Fibroblast of the aortic adventitia (primary cell): ENCODE results near the gene NR2E3. TPM values are rescaled to one million over a fixed set of nuclear protein-coding genes. Genes with fewer than 3 reads are reported as not detected.

Experiments used
- small RNA-seq: library from RNA; depleted of rRNA; stranded (forward); fragments of <200 nt; gene quantifications from one replicate; pipeline ENCODE3, GENCODE V24; 2012
- total RNA-seq: library from RNA; depleted of rRNA; stranded (reverse); fragments of >200 nt; gene quantifications from 2 replicates; pipeline ENCODE4 v1.2.3, GENCODE V29; 2012; ENCODE audit warnings: low replicate concordance

Gene NR2E3
- total RNA-seq, 1 donor: 0.63 TPM

Small RNA genes within 50 kb of the gene (small RNA-seq; reads per million reads assigned to genes)
- not detected for gene RNA5SP399
